ENCODE data around the gene DOK7. TPM values are rescaled to one million over a fixed set of nuclear protein-coding genes. Genes with fewer than 3 reads are reported as not detected.

Gene DOK7
- total and polyA plus RNA-seq, 2 donors (not counting 1 experiment from before 2014, with no cell fraction given) = 0.17 TPM; not detected in 1

- H2AFZ ChIP-seq (ENCODE audit: low read length) = no peak overlapping the region
- no peaks in the 10 kb centered on the region for H3K27me3 ChIP-seq (ENCODE audit: control insufficient read depth, insufficient read depth, low read length)
- H3K36me3 ChIP-seq (ENCODE audit: control insufficient read depth, insufficient read depth, low read length) = peaks cover 32% of the 10 kb centered on the region
- no peaks in the 10 kb centered on the region for H3K79me2 ChIP-seq (ENCODE audit: control insufficient read depth, insufficient read depth, low read length)
- no peak overlapping the region for H3K4me3 ChIP-seq (replicated peaks in 1 of 4; ENCODE audit: control extremely low read depth in 1 of 4, insufficient read depth in 1 of 4, low read depth in 3 of 4, low read length in 4 of 4)
- H3K4me2 ChIP-seq (ENCODE audit: extremely low read depth, insufficient read depth, low read length) = no peak overlapping the region
- H3K4me1 ChIP-seq (ENCODE audit: control insufficient read depth, extremely low read depth, insufficient read depth, low read length) = no peaks in the 10 kb centered on the region
- H4K20me1 ChIP-seq (ENCODE audit: control insufficient read depth, extremely low read depth, insufficient read depth, low read length) = no peaks in the 10 kb centered on the region
- no peak overlapping the region for H3K9ac ChIP-seq (ENCODE audit: insufficient read depth, low read length)
- no peaks in the 10 kb centered on the region for H3K9me3 ChIP-seq (ENCODE audit: control insufficient read depth, insufficient read depth, low read depth, low read length)
- H3K27ac ChIP-seq (ENCODE audit: insufficient read depth, low read length) = no peak overlapping the region
- no peak for DNase-seq (ENCODE audit: low read depth in 2 of 2)
- TF ChIP-seq, protein P1, sequence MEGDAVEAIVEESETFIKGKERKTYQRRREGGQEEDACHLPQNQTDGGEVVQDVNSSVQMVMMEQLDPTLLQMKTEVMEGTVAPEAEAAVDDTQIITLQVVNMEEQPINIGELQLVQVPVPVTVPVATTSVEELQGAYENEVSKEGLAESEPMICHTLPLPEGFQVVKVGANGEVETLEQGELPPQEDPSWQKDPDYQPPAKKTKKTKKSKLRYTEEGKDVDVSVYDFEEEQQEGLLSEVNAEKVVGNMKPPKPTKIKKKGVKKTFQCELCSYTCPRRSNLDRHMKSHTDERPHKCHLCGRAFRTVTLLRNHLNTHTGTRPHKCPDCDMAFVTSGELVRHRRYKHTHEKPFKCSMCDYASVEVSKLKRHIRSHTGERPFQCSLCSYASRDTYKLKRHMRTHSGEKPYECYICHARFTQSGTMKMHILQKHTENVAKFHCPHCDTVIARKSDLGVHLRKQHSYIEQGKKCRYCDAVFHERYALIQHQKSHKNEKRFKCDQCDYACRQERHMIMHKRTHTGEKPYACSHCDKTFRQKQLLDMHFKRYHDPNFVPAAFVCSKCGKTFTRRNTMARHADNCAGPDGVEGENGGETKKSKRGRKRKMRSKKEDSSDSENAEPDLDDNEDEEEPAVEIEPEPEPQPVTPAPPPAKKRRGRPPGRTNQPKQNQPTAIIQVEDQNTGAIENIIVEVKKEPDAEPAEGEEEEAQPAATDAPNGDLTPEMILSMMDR (conservative IDR thresholded peaks at IDR 0.05 in 1 of 2, IDR thresholded peaks at IDR 0.05 in 1 of 2; ENCODE audit: low read depth in 1 of 2, low read length in 2 of 2) = no peak
- no peak for TF ChIP-seq EZH2 (IDR thresholded peaks at IDR 0.05; ENCODE audit: low read length, missing control alignments)
These were observed 55.8 kb downstream of the DOK7 start for GRCh38 chr4:3518941-3519340.

- no peak for TF ChIP-seq EZH2 (IDR thresholded peaks at IDR 0.05; ENCODE audit: low read length, missing control alignments)
- TF ChIP-seq, protein P1 (conservative IDR thresholded peaks at IDR 0.05 in 1 of 2, IDR thresholded peaks at IDR 0.05 in 1 of 2; ENCODE audit: low read depth in 1 of 2, low read length in 2 of 2) = no peak
- Histone ChIP-seq H3K27me3 (ENCODE audit: control insufficient read depth, insufficient read depth, low read length) (no peaks in the 10 kb centered on the region), H3K36me3 (ENCODE audit: control insufficient read depth, insufficient read depth, low read length) (peaks cover 35% of the 10 kb centered on the region)
These were observed 56.6 kb downstream of the DOK7 start for GRCh38 chr4:3519468-3520264.

DNA sequence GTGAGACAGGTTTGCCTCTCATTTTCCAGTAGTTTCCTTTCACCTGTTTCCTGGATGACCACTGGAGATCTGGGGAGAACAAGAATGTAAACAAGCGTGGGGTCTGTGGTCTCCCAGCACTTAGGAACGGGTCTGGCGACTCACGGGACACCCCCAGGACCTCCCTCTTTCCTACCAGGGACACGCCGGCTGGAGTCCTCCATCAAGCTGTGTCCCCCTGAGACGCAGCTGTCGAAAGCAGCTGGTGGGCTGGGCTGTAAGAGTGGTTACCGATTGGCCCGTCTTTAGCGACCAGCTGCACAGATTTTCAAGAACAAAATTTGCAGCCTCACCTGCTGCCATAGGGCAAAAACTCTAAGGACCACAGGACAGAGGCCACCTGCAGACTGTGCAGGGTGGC, 57.2 kb downstream of the DOK7 start:
- Histone ChIP-seq H3K79me2 (ENCODE audit: control insufficient read depth, insufficient read depth, low read length) (no peaks in the 10 kb centered on the region), H4K20me1 (ENCODE audit: control insufficient read depth, extremely low read depth, insufficient read depth, low read length) (no peaks in the 10 kb centered on the region), H3K27me3 (ENCODE audit: control insufficient read depth, insufficient read depth, low read length) (no peaks in the 10 kb centered on the region), H3K4me2 (ENCODE audit: extremely low read depth, insufficient read depth, low read length) (no peak overlapping the region), H3K4me1 (ENCODE audit: control insufficient read depth, extremely low read depth, insufficient read depth, low read length) (no peaks in the 10 kb centered on the region), H2AFZ (ENCODE audit: low read length) (no peak overlapping the region), H3K36me3 (ENCODE audit: control insufficient read depth, insufficient read depth, low read length) (peaks cover 33% of the 10 kb centered on the region), H3K4me3 (replicated peaks in 1 of 4; ENCODE audit: control extremely low read depth in 1 of 4, insufficient read depth in 1 of 4, low read depth in 3 of 4, low read length in 4 of 4) (no peak overlapping the region), H3K27ac (ENCODE audit: insufficient read depth, low read length) (no peak overlapping the region), H3K9me3 (ENCODE audit: control insufficient read depth, insufficient read depth, low read depth, low read length) (no peaks in the 10 kb centered on the region), H3K9ac (ENCODE audit: insufficient read depth, low read length) (no peak overlapping the region)
- no peak for TF ChIP-seq EZH2 (IDR thresholded peaks at IDR 0.05; ENCODE audit: low read length, missing control alignments)
- TF ChIP-seq, protein P1 (conservative IDR thresholded peaks at IDR 0.05 in 1 of 2, IDR thresholded peaks at IDR 0.05 in 1 of 2; ENCODE audit: low read depth in 1 of 2, low read length in 2 of 2) = no peak
- no peak for DNase-seq (ENCODE audit: low read depth in 2 of 2)

More at GRCh38 chr4:3519468-3520264, 56.6 kb downstream of the DOK7 start:
- Histone ChIP-seq H3K9me3 (ENCODE audit: control insufficient read depth, insufficient read depth, low read depth, low read length) (no peaks in the 10 kb centered on the region), H3K4me2 (ENCODE audit: extremely low read depth, insufficient read depth, low read length) (no peak overlapping the region), H2AFZ (ENCODE audit: low read length) (no peak overlapping the region), H3K4me3 (replicated peaks in 1 of 4; ENCODE audit: control extremely low read depth in 1 of 4, insufficient read depth in 1 of 4, low read depth in 3 of 4, low read length in 4 of 4) (no peak overlapping the region), H3K79me2 (ENCODE audit: control insufficient read depth, insufficient read depth, low read length) (no peaks in the 10 kb centered on the region), H3K9ac (ENCODE audit: insufficient read depth, low read length) (no peak overlapping the region), H3K27ac (ENCODE audit: insufficient read depth, low read length) (no peak overlapping the region), H4K20me1 (ENCODE audit: control insufficient read depth, extremely low read depth, insufficient read depth, low read length) (no peaks in the 10 kb centered on the region), H3K4me1 (ENCODE audit: control insufficient read depth, extremely low read depth, insufficient read depth, low read length) (no peaks in the 10 kb centered on the region)
- no peak for DNase-seq (ENCODE audit: low read depth in 2 of 2)

All from fibroblast of lung (primary cell).